ENCODE data around the gene POU2AF2. TPM values are rescaled to one million over a fixed set of nuclear protein-coding genes. Genes with fewer than 3 reads are reported as not detected.

The POU2AF2 gene
- total RNA-seq, 3 donors from 2014 or later (not counting 1 experiment from before 2014, with no cell fraction given): not detected

DNA sequence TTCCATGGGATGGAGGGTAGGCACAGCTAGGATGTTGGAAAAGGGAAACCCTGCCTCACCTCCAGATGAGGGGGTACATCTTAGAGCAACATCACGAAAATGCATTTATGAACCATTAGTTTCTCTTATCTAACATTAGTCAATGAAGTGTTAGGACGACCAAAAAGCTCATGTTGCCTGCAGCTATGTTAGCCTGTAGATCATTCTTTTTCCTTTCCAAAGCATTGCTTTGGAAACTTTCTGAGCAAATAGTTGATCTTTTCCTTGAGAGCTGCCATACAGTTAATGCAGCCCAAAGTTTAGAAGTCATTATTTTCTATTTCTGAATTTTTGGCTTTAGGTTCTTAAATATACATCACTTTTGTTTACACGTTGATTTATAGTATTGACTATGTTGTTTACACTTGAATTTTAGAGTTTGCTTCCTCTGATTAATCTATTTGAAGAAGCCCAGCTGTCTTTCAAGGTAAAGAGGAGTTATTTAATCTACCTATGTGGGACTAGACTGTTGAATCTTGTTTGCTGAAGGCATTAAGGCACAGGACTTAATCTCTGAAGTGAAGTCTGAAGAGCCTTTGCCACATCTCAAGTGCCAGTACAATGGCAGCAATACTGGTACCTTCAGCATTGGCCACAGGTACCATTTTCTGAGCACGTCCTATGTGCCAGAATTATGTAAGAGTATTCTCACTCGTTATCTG is 63.8 kb downstream of the POU2AF2 start:
- Mint-ChIP-seq H3K9me3 (no peaks in the 10 kb centered on the region), H3K36me3 (no peaks in the 10 kb centered on the region)
- intact Hi-C loops (cut with micrococcal nuclease): no loop called here

DNA sequence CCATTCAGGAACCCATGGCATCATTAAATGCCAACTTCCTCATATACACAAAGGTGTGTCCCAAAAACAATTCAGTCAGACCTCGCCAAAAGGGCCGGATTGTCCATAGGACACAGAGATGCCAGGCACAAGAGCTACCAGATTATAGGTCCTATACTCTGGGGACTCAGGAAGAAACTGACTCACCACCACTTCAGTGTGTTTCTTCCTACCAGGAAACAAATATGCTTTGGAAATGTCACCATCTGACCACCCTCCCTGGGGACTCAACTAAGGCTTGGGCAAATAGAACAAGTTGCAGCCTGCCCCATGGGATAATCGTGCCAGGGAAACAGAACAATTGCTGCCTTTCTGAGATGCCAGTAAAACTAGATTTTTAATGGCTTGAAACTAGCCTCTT is 64.6 kb downstream of the POU2AF2 start:
- no peaks in the 10 kb centered on the region for H3K9me3 Mint-ChIP-seq
- intact Hi-C loops (cut with micrococcal nuclease): no loop called here
- peaks cover 32% of the 10 kb centered on the region in 2 donors for H3K27me3 Mint-ChIP-seq (ENCODE audit: low read depth in 2 of 2)
- H3K4me3 Mint-ChIP-seq: no peak overlapping the region
- Histone ChIP-seq H3K4me3 (ENCODE audit: low read length) (no peak overlapping the region), H3K36me3 (ENCODE audit: control insufficient read depth, insufficient read depth, low read length) (no peaks in the 10 kb centered on the region), H3K9me3 (ENCODE audit: control insufficient read depth, insufficient read depth, low read length) (no peaks in the 10 kb centered on the region), H3K27ac (ENCODE audit: low read length) (no peak overlapping the region), H3K4me1 (ENCODE audit: control insufficient read depth, insufficient read depth, low read length) (no peaks in the 10 kb centered on the region), H3K27me3 (ENCODE audit: control insufficient read depth, insufficient read depth, low read length) (peaks cover 2% of the 10 kb centered on the region)
- WGBS (ENCODE audit: insufficient coverage): 85% methylated on average over 3 of the region's 3 CpGs
- no peaks in the 10 kb centered on the region for H3K4me1 Mint-ChIP-seq
- no peaks in the 10 kb centered on the region for H3K36me3 Mint-ChIP-seq
- ATAC-seq (no peak), DNase-seq (no peak)
- TF ChIP-seq, protein P1, sequence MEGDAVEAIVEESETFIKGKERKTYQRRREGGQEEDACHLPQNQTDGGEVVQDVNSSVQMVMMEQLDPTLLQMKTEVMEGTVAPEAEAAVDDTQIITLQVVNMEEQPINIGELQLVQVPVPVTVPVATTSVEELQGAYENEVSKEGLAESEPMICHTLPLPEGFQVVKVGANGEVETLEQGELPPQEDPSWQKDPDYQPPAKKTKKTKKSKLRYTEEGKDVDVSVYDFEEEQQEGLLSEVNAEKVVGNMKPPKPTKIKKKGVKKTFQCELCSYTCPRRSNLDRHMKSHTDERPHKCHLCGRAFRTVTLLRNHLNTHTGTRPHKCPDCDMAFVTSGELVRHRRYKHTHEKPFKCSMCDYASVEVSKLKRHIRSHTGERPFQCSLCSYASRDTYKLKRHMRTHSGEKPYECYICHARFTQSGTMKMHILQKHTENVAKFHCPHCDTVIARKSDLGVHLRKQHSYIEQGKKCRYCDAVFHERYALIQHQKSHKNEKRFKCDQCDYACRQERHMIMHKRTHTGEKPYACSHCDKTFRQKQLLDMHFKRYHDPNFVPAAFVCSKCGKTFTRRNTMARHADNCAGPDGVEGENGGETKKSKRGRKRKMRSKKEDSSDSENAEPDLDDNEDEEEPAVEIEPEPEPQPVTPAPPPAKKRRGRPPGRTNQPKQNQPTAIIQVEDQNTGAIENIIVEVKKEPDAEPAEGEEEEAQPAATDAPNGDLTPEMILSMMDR (IDR thresholded peaks at IDR 0.05): no peak
- no peak overlapping the region for H3K27ac Mint-ChIP-seq

More for the DNA sequence above, 63.8 kb downstream of the POU2AF2 start:
- peaks cover 28 to 38% of the 10 kb centered on the region in 2 donors for H3K27me3 Mint-ChIP-seq (ENCODE audit: low read depth in 2 of 2)
- WGBS (ENCODE audit: insufficient coverage): 90% methylated on average over 5 of the region's 5 CpGs
- H3K4me1 ChIP-seq (ENCODE audit: control insufficient read depth, insufficient read depth, low read length): no peaks in the 10 kb centered on the region
- H3K27ac ChIP-seq (ENCODE audit: low read length): no peak overlapping the region
- no peaks in the 10 kb centered on the region for H3K36me3 ChIP-seq (ENCODE audit: control insufficient read depth, insufficient read depth, low read length)
- no peak overlapping the region for H3K4me3 Mint-ChIP-seq
- H3K27me3 ChIP-seq (ENCODE audit: control insufficient read depth, insufficient read depth, low read length): no peaks in the 10 kb centered on the region
- H3K9me3 ChIP-seq (ENCODE audit: control insufficient read depth, insufficient read depth, low read length): no peaks in the 10 kb centered on the region
- no peak for DNase-seq
- no peak for ATAC-seq
- no peaks in the 10 kb centered on the region for H3K4me1 Mint-ChIP-seq
- H3K27ac Mint-ChIP-seq: no peak overlapping the region
- TF ChIP-seq, protein P1 (IDR thresholded peaks at IDR 0.05): no peak
- no peak overlapping the region for H3K4me3 ChIP-seq (ENCODE audit: low read length)

DNA sequence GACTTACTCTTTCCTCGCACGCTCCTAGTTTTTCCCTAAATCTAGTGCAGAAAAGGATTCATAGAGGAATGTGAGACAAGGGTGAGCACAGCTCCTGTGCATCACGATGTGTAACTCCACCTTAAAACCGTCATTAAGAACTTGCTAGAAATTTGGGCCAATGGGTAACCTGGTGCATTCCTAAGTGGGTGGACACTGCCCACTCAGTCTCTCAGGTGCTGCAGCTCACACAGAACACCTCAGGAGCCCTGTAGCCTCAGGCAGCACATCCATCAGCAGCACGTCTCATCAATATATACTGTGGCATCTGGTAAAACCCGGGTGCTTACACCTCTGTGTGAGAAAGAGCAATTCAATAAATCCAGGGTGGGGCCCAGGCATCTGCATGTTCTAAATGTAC is 65.2 kb downstream of the POU2AF2 start:
- 75% methylated on average over 6 of the region's 6 CpGs for WGBS (ENCODE audit: insufficient coverage)
- intact Hi-C loops (cut with micrococcal nuclease): no loop called here
- Histone ChIP-seq H3K27me3 (ENCODE audit: control insufficient read depth, insufficient read depth, low read length) (peaks cover 3% of the 10 kb centered on the region), H3K27ac (ENCODE audit: low read length) (no peak overlapping the region), H3K4me3 (ENCODE audit: low read length) (no peak overlapping the region), H3K36me3 (ENCODE audit: control insufficient read depth, insufficient read depth, low read length) (no peaks in the 10 kb centered on the region), H3K4me1 (ENCODE audit: control insufficient read depth, insufficient read depth, low read length) (no peaks in the 10 kb centered on the region), H3K9me3 (ENCODE audit: control insufficient read depth, insufficient read depth, low read length) (no peaks in the 10 kb centered on the region)
- ATAC-seq: no peak
- TF ChIP-seq, protein P1 (IDR thresholded peaks at IDR 0.05): no peak
- Mint-ChIP-seq H3K4me1 (no peaks in the 10 kb centered on the region), H3K27me3 (ENCODE audit: low read depth in 2 of 2) (peaks cover 26 to 31% of the 10 kb centered on the region in 2 donors), H3K27ac (no peak overlapping the region), H3K4me3 (no peak overlapping the region), H3K36me3 (no peaks in the 10 kb centered on the region), H3K9me3 (no peaks in the 10 kb centered on the region)
- no peak for DNase-seq

DNA sequence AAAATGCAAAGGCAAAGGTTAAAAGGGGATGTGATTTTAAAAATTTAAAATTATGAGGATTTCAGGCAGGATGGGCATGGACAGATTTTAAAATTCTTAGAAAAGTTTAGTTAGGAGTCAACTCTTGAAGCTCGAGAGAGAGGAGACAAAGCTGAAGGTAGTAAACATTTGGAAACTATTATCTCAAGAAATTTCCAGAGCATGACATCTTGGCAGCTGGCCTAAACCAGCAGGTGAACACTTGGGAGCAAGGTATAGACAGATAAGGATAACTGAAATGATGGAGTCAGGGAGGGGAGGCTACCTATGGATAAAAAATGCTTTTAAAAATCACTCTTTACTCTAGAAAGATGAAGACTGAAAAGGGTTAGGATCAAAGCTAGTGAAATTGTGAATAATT is 66.6 kb downstream of the POU2AF2 start:
- 62% methylated on average over 1 of the region's 1 CpG for WGBS (ENCODE audit: insufficient coverage)
- H3K4me1 ChIP-seq (ENCODE audit: control insufficient read depth, insufficient read depth, low read length): no peaks in the 10 kb centered on the region

More for the DNA sequence above, 66.6 kb downstream of the POU2AF2 start:
- no peak overlapping the region for H3K4me3 ChIP-seq (ENCODE audit: low read length)
- ATAC-seq: no peak
- no peak overlapping the region for H3K27ac ChIP-seq (ENCODE audit: low read length)
- no peaks in the 10 kb centered on the region for H3K9me3 ChIP-seq (ENCODE audit: control insufficient read depth, insufficient read depth, low read length)
- H3K9me3 Mint-ChIP-seq: no peaks in the 10 kb centered on the region
- intact Hi-C loops (cut with micrococcal nuclease): no loop called here
- no peak overlapping the region for H3K4me3 Mint-ChIP-seq
- H3K36me3 ChIP-seq (ENCODE audit: control insufficient read depth, insufficient read depth, low read length): no peaks in the 10 kb centered on the region
- peaks cover 23 to 27% of the 10 kb centered on the region in 2 donors for H3K27me3 Mint-ChIP-seq (ENCODE audit: low read depth in 2 of 2)
- no peaks in the 10 kb centered on the region for H3K4me1 Mint-ChIP-seq
- peaks cover 3% of the 10 kb centered on the region for H3K27me3 ChIP-seq (ENCODE audit: control insufficient read depth, insufficient read depth, low read length)
- H3K27ac Mint-ChIP-seq: no peak overlapping the region
- no peaks in the 10 kb centered on the region for H3K36me3 Mint-ChIP-seq
- no peak for DNase-seq
- TF ChIP-seq, protein P1 (IDR thresholded peaks at IDR 0.05): no peak
